Neuronal stem cell (in vitro differentiated cells): Measurements from ENCODE around the gene CYTH1.
A peak's percentile ranks its signal among the peaks of the same experiment; 100 is the strongest.

Source experiments
- DNase-seq: peaks from one replicate; pipeline ENCODE4 v3.0.0-alpha.2; 2013; ENCODE audit warnings: low spot score
- H2AFZ ChIP-seq: one replicate; pipeline ENCODE4 v1.6.1; 2013; ENCODE audit warnings: mild to moderate bottlenecking, low read length, inconsistent platforms
- H2AK5ac ChIP-seq: 2 replicates; pipeline ENCODE4 v1.6.1; 2013; ENCODE audit warnings: low read depth, mild to moderate bottlenecking, inconsistent platforms, low read length, moderate library complexity, mixed read lengths
- H2BK120ac ChIP-seq: 2 replicates; pipeline ENCODE4 v1.6.1; 2013; ENCODE audit warnings: low read depth, mild to moderate bottlenecking, inconsistent platforms, low read length, moderate library complexity, mixed read lengths
- H2BK12ac ChIP-seq: one replicate; pipeline ENCODE4 v1.6.1; 2013; ENCODE audit warnings: low read length, inconsistent platforms
- H2BK15ac ChIP-seq: 2 replicates; pipeline ENCODE4 v1.6.1; 2013; ENCODE audit warnings: mild to moderate bottlenecking, low read length, inconsistent platforms, mixed read lengths
- H2BK5ac ChIP-seq: one replicate; pipeline ENCODE4 v1.6.1; 2013; ENCODE audit warnings: inconsistent platforms, mild to moderate bottlenecking, low read length, moderate library complexity
- H3K14ac ChIP-seq: one replicate; pipeline ENCODE4 v1.6.1; 2013; ENCODE audit warnings: low read length, inconsistent platforms
- H3K18ac ChIP-seq: 2 replicates; pipeline ENCODE4 v1.6.1; 2013; ENCODE audit warnings: low read length, inconsistent platforms
- H3K23ac ChIP-seq: 2 replicates; pipeline ENCODE4 v1.6.1; 2013; ENCODE audit warnings: low read depth, mild to moderate bottlenecking, mixed read lengths, low read length, inconsistent platforms; ENCODE audit not compliant: poor library complexity
- H3K27ac ChIP-seq: replicated peaks from 3 replicates; pipeline ENCODE4 v1.5.1; 2013; ENCODE audit warnings: low read length, inconsistent platforms
- H3K27me3 ChIP-seq, 3 experiments: 2 replicates each; pipeline ENCODE4 v1.6.1; 2013; ENCODE audit warnings: low read length in 3 of 3, mild to moderate bottlenecking in 2 of 3, inconsistent platforms in 1 of 3, low read depth in 1 of 3, mixed read lengths in 1 of 3, moderate library complexity in 1 of 3; ENCODE audit not compliant: control insufficient read depth in 3 of 3, insufficient read depth in 3 of 3
- H3K36me3 ChIP-seq, 2 donors: replicated peaks in 1 of 2; 2 replicates each; pipeline ENCODE4 v1.6.1; 2013; ENCODE audit warnings: low read length in 2 of 2; ENCODE audit not compliant: control insufficient read depth in 2 of 2, insufficient read depth in 2 of 2
- H3K4ac ChIP-seq: 2 replicates; pipeline ENCODE4 v1.6.1; 2013; ENCODE audit warnings: inconsistent platforms, mild to moderate bottlenecking, low read length, moderate library complexity
- H3K4me1 ChIP-seq, 2 donors: 1 replicate in 1 of 2; 2 replicates in 1 of 2; pipeline ENCODE4 v1.6.1; 2013; ENCODE audit warnings: low read length in 2 of 2, low read depth in 1 of 2; ENCODE audit not compliant: control insufficient read depth in 2 of 2, insufficient read depth in 1 of 2
- H3K4me2 ChIP-seq: one replicate; pipeline ENCODE4 v1.6.1; 2013; ENCODE audit warnings: mild to moderate bottlenecking, low read length, inconsistent platforms; ENCODE audit not compliant: insufficient read depth, poor library complexity, severe bottlenecking
- H3K4me3 ChIP-seq, 2 donors: 2 replicates each; pipeline ENCODE4 v1.5.1; 2013; ENCODE audit warnings: low read length in 2 of 2, mild to moderate bottlenecking in 2 of 2, inconsistent platforms in 1 of 2, moderate library complexity in 1 of 2
- H3K79me1 ChIP-seq: one replicate; pipeline ENCODE4 v1.6.1; 2013; ENCODE audit warnings: low read depth, mild to moderate bottlenecking, inconsistent platforms, low read length, moderate library complexity
- H3K9ac ChIP-seq: one replicate; pipeline ENCODE4 v1.6.1; 2013; ENCODE audit warnings: mild to moderate bottlenecking, low read depth, low read length, inconsistent platforms; ENCODE audit not compliant: poor library complexity
- H3K9me3 ChIP-seq, 2 donors: replicated peaks in 1 of 2; 2 replicates each; pipeline versions ENCODE3 to v1.6.1; 2013; ENCODE audit warnings: low read length in 2 of 2, mild to moderate bottlenecking in 2 of 2, inconsistent platforms in 1 of 2, low read depth in 1 of 2, mixed read lengths in 1 of 2, moderate library complexity in 1 of 2; ENCODE audit not compliant: control insufficient read depth in 2 of 2, insufficient read depth in 1 of 2
- H4K8ac ChIP-seq: one replicate; pipeline ENCODE4 v1.6.1; 2013; ENCODE audit warnings: low read depth, mild to moderate bottlenecking, inconsistent platforms, low read length, moderate library complexity
- H4K91ac ChIP-seq: one replicate; pipeline ENCODE4 v1.6.1; 2013; ENCODE audit warnings: low read length, low read depth, mild to moderate bottlenecking, inconsistent platforms; ENCODE audit not compliant: poor library complexity
- WGBS, 2 donors: extraction: QIAGEN DNeasy Blood & Tissue Kit; methylation state at CpG; one replicate each; pipeline ENCODE4 v1.1.7; 2013; ENCODE audit warnings: missing lambda C conversion rate in 2 of 2, mixed read lengths in 1 of 2; ENCODE audit not compliant: insufficient read length in 2 of 2, insufficient replicate concordance in 1 of 2; ENCODE audit errors: extremely low coverage in 2 of 2; 5-methylcytosine and 5-hydroxymethylcytosine counted together

Gene CYTH1

DNA sequence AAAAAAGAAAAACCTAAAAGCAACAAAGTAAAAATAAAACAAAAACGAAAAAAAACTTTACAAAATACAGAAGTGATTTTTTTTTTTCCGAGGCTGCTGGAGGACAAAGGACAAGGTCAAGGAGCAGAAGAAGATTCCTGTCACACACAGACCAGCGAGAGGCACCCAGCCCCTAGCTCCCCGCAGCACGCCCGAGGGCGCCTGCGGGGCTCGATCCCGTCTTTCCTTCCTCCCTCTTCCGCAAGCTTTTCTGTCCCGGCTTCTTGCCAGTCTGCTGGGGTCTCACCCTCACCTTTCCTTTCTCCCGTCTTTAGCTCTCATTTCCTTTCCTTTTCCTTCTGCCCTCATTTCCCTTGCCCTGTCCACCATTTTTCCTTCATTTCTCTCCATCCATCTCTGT, 138.7 kb downstream of the CYTH1 start:
- no peak overlapping the region for H2AFZ ChIP-seq
- peaks cover 0 to 2% of the 10 kb centered on the region in 2 donors for H3K9me3 ChIP-seq
- H3K18ac ChIP-seq, result no peak overlapping the region
- H3K9ac ChIP-seq, result no peak overlapping the region
- no peak overlapping the region for H4K8ac ChIP-seq
- H3K36me3 ChIP-seq, result no peaks in the 10 kb centered on the region
- no peak overlapping the region for H3K4me3 ChIP-seq
- no peak overlapping the region for H2BK5ac ChIP-seq
- H3K4me2 ChIP-seq, result no peak overlapping the region
- no peaks in the 10 kb centered on the region for H3K4me1 ChIP-seq
- H3K23ac ChIP-seq, result no peak overlapping the region
- DNase-seq, result no peak
- no peak overlapping the region for H3K14ac ChIP-seq
- H2BK120ac ChIP-seq, result no peak overlapping the region
- H3K79me1 ChIP-seq, result no peaks in the 10 kb centered on the region
- H2BK12ac ChIP-seq, result no peak overlapping the region
- H3K4ac ChIP-seq, result no peak overlapping the region
- WGBS, 2 donors, result no CpG with 5 or more reads among the region's 13 CpGs
- no peak overlapping the region for H3K27ac ChIP-seq
- no peak overlapping the region for H2BK15ac ChIP-seq
- peaks cover 0 to 15% (median 0%) of the 10 kb centered on the region in 3 experiments for H3K27me3 ChIP-seq
- no peak overlapping the region for H4K91ac ChIP-seq
- H2AK5ac ChIP-seq, result no peak overlapping the region

DNA sequence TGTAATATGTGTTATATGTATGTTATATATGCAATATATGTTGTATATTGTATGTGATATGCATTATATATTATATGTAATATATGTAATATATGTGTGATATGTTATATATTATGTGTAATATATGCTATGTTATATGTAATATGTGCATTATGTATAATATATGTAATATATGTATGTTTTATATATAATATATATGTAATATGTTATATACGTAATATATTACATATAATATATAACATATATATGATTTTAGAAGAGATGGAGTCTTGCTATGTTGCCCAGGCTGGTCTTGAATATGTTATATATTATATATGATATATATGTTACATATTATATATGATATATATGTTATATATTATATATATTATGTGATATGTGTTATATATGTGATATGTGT, 139.4 kb downstream of the CYTH1 start:
- Histone ChIP-seq H2AK5ac (no peak overlapping the region), H2BK120ac (no peak overlapping the region), H3K4me1 (no peaks in the 10 kb centered on the region), H3K4me2 (no peak overlapping the region), H2BK5ac (no peak overlapping the region), H2BK12ac (no peak overlapping the region), H3K23ac (no peak overlapping the region), H2BK15ac (no peak overlapping the region), H3K79me1 (no peaks in the 10 kb centered on the region), H3K14ac (no peak overlapping the region), H3K4ac (no peak overlapping the region), H3K4me3 (no peak overlapping the region), H3K36me3 (no peaks in the 10 kb centered on the region), H4K8ac (no peak overlapping the region), H3K9me3 (peaks cover 0 to 2% of the 10 kb centered on the region in 2 donors), H3K27me3 (peaks cover 0 to 12% (median 0%) of the 10 kb centered on the region in 3 experiments), H3K18ac (no peak overlapping the region), H2AFZ (no peak overlapping the region), H3K27ac (no peak overlapping the region), H4K91ac (no peak overlapping the region), H3K9ac (no peak overlapping the region)
- no CpG with 5 or more reads among the region's 1 CpG for WGBS, 2 donors
- no peak for DNase-seq

DNA sequence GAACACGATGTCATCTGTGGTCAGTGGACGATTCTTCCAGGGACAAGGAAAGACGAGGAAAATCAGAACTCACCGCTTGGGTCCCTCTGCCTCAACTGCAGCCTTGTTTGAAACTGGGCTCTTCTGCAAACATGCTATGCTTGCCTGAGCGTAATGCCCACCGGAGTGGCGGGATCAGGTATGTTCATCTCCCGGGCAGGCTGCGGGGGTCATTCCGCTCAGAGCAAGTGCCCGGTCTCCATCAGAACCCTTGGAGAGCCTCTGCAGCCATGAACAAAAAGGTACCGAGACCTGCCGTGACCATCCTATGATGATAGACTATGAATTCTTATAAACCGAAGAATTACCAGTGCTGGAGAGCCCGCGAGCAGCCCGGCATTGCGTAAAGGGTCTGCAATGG, 140.4 kb downstream of the CYTH1 start:
- no peak overlapping the region for H3K4ac ChIP-seq
- no peak overlapping the region for H3K23ac ChIP-seq
- H2BK12ac ChIP-seq, result no peak overlapping the region
- H2BK120ac ChIP-seq, result no peak overlapping the region
- H2BK15ac ChIP-seq, result no peak overlapping the region
- peaks cover 0 to 2% of the 10 kb centered on the region in 2 donors for H3K9me3 ChIP-seq
- peak overlapping the region; percentile 31 for H3K14ac ChIP-seq
- H3K79me1 ChIP-seq, result no peaks in the 10 kb centered on the region
- H3K4me1 ChIP-seq, result no peaks in the 10 kb centered on the region
- H3K4me2 ChIP-seq, result no peak overlapping the region
- H3K9ac ChIP-seq, result no peak overlapping the region
- H3K36me3 ChIP-seq, result no peaks in the 10 kb centered on the region
- H4K8ac ChIP-seq, result no peak overlapping the region
- no peak overlapping the region for H3K4me3 ChIP-seq
- no peak overlapping the region for H3K27ac ChIP-seq
- H2AK5ac ChIP-seq, result no peak overlapping the region
- no peak overlapping the region for H4K91ac ChIP-seq
- no peak for DNase-seq
- peaks cover 0 to 8% (median 0%) of the 10 kb centered on the region in 3 experiments for H3K27me3 ChIP-seq
- H3K18ac ChIP-seq, result no peak overlapping the region
- H2AFZ ChIP-seq, result no peak overlapping the region
- no peak overlapping the region for H2BK5ac ChIP-seq
- no CpG with 5 or more reads among the region's 18 CpGs for WGBS, 2 donors

DNA sequence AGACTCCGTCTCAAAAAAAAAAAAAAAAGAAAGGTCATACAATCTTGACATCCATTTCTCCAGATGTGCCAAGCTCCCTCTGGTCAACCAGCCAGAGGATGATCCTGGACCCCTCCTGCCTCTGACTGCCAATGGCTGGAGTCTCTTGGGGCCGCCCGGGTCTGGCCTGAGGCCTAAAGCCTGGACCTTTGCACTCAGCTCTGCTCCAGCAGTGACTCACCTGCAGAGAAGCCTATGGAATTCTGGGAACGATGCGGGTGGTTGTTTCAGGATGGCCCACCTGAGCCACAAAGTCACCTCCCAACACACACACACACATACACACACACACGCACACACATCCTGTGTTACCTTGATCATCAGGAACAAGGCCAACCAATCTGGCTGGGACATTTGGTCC, 140.8 kb downstream of the CYTH1 start:
- Histone ChIP-seq H3K9ac (no peak overlapping the region), H2AK5ac (no peak overlapping the region), H4K91ac (no peak overlapping the region), H3K23ac (no peak overlapping the region), H2AFZ (no peak overlapping the region), H3K9me3 (peaks cover 0 to 2% of the 10 kb centered on the region in 2 donors), H3K27me3 (peaks cover 0 to 8% (median 0%) of the 10 kb centered on the region in 3 experiments), H3K4me3 (no peak overlapping the region), H3K4ac (no peak overlapping the region), H2BK12ac (no peak overlapping the region), H2BK15ac (no peak overlapping the region), H3K36me3 (no peaks in the 10 kb centered on the region), H2BK5ac (no peak overlapping the region), H3K79me1 (no peaks in the 10 kb centered on the region), H3K4me2 (no peak overlapping the region), H3K14ac (peak overlapping the region; percentile 31), H2BK120ac (no peak overlapping the region), H3K4me1 (no peaks in the 10 kb centered on the region), H4K8ac (no peak overlapping the region), H3K18ac (no peak overlapping the region), H3K27ac (no peak overlapping the region)
- no peak for DNase-seq
- no CpG with 5 or more reads among the region's 6 CpGs for WGBS, 2 donors
